Erythroblast (primary cell): ENCODE measurements around the gene TMEM69.

Source experiments
- GATA1 ChIP-seq: IDR thresholded peaks from 2 replicates; pipeline ENCODE4 v1.6.1; 2011; ENCODE audit warnings: low read depth, mild to moderate bottlenecking, control low read depth, low read length, moderate library complexity
- POLR2A ChIP-seq: IDR thresholded peaks from 2 replicates; pipeline ENCODE4 v1.6.1; 2011; ENCODE audit warnings: mild to moderate bottlenecking, low read length

DNA sequence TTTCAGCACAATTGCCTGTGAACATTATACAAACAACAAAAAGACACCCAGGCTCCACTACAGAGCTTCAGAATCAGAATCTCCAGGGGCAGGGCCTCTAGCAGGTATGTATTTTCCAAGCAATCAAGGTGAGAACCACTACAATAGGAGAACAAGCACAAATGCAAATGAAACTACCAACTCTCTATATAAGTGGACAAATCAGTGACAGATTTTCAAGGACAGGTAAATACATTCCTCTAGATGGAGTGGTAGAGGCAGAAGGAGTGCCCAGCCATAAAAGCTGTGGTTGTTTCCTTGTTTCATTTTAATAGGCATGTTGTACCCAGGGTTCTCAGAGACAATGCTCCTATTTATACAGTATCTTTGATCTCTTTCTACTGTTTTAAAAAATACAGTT is 44.0 kb upstream of the TMEM69 start:
- TF ChIP-seq POLR2A: no peak
- no peak for TF ChIP-seq GATA1
